GM10248 (cell line): ENCODE results near the gene CDK9.

Experiments
- CTCF ChIA-PET: fragments of 300-600 bp; sonication (Branson Sonifier 250); formaldehyde crosslinking; extraction: SDS; loops from one replicate; lab custom pipeline; 2021; ENCODE audit warnings: antibody characterized with exemption; lab: Yijun Ruan, JAX
- POLR2A ChIA-PET: fragments of 350-650 bp; sonication (Branson Sonifier 250); formaldehyde crosslinking; extraction: SDS; loops from one replicate; lab custom pipeline; 2020; ENCODE audit warnings: antibody characterized with exemption; lab: Yijun Ruan, JAX
- DNase-seq: peaks from one replicate; pipeline ENCODE4 v3.0.0; 2012; ENCODE audit errors: extremely low spot score
- CTCF ChIP-seq: IDR thresholded peaks from 2 replicates; pipeline ENCODE4 v1.5.1; 2012; ENCODE audit warnings: mild to moderate bottlenecking, low read depth; ENCODE audit errors: extremely low read depth, missing control alignments, control extremely low read depth

Gene CDK9

DNA sequence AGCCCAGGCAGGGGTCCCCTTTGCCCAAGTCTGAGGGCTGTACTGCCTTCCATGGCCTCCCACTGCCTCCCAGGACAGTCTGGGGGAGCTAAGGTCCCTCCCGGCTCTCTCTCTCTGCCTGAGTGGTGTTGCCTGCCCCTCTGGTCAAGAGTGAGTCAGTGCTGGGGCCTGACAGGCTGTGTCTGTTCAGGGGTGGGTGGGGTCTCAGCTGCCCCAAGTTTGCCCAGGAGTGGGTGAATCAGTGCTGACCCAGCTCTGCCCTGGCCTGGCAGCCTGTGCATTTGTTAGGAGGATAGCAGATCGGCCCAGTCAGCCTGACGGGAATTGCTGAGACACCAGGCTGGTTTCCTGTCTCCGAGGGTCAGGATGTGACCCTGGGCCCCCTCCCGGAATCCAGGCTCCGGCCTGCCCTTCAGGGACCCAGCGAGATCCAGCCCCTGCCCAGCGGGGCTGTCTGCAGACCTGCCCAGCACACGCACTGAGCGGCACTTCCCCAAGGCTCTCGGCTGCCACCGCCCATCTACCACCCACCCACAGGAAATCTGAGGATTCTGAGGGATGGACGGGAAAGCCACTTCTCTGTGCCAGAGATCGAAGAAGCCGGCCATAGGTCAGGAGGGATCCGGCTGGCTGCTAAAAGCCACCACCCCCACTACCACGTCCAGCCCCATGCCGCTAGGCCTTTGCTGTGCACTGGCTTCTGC, 52.7 kb downstream of the CDK9 start:
- TF ChIP-seq CTCF: no peak
- POLR2A ChIA-PET: no interaction called here
- CTCF ChIA-PET: interaction anchor here (0.9 to 1.4 kb wide), 4 partner anchors 10 to 54 kb away, joined by 3 read pairs; no protein-coding TSS in a partner anchor
- DNase-seq: no peak
